HT-29 (cell line): Measurements from ENCODE around the gene NKX1-2. TPM values are rescaled to one million over a fixed set of nuclear protein-coding genes. Genes with fewer than 3 reads are reported as not detected.

Experiments
- DNase-seq: peaks from one replicate; pipeline ENCODE4 v3.0.0-alpha.2; 2015; ENCODE audit warnings: low spot score
- total RNA-seq: library from RNA; depleted of rRNA; stranded (reverse); fragments of >200 nt; shearing (Covaris generic); gene quantifications from 2 replicates; pipeline ENCODE4 v1.2.3, GENCODE V29; 2014

Gene NKX1-2
- total RNA-seq, 1 experiment from 2014 or later, result not detected

- peak; percentile 46 for DNase-seq
These were observed 26.3 kb upstream of the NKX1-2 start for GRCh38 chr10:124476043-124476725.

- DNase-seq, result no peak
These were observed 24.8 kb upstream of the NKX1-2 start for GRCh38 chr10:124474514-124475070.

DNA sequence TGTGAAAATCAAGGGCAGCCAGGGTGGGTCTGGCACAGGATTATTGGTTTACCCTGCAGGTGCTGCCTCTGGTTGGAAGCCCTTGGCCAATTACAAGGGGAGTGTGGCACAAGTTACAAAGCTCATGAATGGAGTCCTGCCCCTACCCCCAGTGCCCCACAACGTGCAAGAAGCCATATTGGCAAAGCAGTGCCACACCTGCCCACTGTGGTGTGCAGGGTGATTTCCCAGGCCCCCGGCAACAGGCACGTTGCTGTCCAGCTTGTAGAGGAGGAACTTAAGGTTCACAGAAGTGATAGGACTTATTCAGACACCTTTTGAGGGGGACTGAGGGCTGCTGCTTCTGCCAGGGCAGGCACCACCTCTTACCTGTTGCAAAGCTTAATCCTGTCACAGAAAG, 23.2 kb upstream of the NKX1-2 start:
- no peak for DNase-seq

DNA sequence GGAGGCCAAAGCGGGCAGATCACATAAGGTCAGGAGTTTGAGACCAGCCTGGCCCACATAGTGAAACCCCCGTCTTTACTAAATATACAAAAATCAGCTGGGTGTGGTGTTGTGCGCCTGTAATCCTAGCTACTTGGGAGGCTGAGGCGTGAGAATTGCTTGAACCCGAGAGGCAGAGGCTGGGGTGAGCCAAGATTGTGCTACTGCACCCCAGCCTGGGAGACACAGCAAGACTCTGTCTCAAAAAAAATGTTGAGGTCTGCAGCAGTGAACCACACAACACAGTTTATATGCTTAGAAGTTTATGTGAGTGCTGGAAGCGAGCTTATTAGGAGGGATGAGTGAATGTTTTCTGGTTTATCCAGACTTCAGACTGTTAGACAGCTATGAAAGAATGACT, 22.2 kb upstream of the NKX1-2 start:
- DNase-seq, result no peak

DNA sequence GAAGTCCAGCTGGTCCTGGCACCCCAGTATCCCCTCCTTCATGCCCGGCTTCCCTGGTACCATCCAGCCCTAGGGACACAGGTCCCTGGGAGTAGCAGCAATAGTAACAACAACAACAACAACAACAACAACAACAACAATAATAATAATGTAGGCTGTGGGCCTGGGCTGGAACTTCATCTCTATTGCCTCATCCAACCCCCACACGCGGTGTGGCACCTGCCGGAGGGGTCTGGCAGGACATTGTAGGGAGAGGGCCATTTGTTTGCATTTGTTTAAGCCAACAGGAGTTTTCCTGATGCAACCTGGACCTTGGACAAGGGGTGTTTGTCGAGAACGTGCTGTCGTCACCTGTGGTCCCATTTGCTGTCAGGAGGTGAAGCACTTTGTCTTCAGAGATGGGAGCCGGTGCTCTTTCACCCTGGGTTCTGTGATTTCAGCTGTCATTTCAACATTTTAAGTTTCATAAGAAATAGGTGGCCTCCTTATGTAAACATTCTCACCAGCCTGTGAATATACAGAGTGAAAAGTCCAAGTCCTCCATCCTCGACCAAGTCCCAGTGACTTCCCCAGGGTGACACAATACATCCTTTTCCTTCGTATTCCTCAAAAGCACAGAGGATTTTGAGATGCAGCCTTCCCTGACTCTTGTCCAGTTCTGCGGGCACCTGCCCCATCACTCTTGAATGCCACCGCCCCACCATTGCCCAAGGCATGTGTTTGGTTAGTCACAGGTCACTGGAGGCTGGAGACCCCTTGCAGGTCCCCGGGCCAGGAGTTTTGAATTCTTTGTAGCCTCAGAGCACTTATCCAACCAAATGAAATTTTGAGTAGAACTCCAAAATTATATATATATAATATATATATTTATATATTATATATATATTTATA, 21.0 kb upstream of the NKX1-2 start:
- DNase-seq, result peak; percentile 17

- no peak for DNase-seq
These were observed 20.2 kb upstream of the NKX1-2 start for GRCh38 chr10:124469956-124470484.

DNA sequence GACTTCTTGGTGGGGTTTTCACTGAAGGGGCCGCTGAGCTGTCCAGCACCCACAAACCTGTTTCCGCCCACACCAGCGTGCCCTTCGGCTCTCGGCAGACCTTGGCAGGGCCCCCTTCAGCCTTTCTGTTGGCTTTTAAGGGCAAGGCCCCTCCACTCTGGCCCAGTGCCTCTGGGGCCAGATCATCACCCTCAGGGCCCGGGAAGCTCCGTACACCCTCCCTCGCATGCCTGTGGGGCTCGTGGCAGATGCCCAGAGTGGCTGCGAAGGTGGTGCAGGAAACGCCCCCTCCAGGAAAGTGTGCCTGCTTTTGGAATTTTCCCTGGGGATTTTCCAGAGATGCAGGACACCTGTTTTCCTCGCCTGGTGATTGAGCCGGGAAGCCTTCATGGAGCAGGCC, 18.8 kb upstream of the NKX1-2 start:
- DNase-seq, result no peak

DNA sequence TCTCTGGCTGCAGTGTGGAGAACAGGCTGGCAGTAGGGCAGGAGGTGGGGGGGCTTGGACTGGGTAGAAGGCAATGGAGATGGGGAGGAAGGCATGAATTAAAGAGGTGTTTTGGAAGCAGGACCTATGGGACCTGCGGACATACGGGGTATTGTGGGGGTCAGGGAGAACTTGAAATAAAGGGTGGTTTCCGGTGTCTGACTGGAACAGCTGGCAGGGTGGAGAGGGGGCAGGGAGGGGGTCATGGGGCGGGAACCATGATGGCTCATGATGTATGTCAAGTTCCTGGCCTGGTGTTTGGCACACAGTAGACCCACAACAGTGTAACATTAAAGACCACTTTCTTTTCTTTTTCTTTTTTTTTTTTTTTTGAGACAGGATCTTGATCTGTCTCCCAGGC, 17.3 kb upstream of the NKX1-2 start:
- no peak for DNase-seq

DNA sequence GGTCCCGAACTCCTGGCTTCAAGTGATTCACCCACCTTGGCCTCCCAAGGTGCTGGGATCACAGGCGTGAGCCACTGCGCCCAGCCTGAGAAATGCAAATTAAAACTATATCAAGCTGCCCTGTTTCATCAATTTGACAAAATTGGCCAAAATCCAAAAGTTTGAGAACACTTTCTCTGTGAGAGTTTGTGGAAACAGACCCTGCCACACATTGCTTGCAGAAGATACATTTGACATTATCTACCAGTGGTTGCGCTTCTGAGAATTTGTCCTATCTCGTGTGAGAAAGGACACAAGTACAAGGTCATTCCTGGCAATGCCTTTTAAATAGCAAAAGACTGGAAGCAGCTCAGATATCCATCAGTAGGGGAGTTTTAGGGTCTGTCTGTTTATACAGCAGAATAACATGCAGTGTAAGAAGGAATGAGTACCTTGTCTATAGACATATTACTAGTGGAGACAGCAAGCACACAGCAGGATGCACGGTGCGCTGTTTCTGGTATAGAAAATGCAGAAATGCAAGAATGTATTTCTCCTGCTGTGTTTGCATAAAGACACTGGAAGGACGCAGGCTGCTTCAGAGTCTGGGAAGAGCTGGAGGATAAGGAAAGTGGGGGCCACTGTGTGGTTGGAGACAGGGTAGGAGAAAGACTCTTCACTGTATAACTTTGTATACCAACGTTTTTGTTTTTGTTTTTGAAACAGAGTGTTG, 16.1 kb upstream of the NKX1-2 start:
- no peak for DNase-seq

- no peak for DNase-seq
These were observed 15.4 kb upstream of the NKX1-2 start for GRCh38 chr10:124465003-124465776.

DNA sequence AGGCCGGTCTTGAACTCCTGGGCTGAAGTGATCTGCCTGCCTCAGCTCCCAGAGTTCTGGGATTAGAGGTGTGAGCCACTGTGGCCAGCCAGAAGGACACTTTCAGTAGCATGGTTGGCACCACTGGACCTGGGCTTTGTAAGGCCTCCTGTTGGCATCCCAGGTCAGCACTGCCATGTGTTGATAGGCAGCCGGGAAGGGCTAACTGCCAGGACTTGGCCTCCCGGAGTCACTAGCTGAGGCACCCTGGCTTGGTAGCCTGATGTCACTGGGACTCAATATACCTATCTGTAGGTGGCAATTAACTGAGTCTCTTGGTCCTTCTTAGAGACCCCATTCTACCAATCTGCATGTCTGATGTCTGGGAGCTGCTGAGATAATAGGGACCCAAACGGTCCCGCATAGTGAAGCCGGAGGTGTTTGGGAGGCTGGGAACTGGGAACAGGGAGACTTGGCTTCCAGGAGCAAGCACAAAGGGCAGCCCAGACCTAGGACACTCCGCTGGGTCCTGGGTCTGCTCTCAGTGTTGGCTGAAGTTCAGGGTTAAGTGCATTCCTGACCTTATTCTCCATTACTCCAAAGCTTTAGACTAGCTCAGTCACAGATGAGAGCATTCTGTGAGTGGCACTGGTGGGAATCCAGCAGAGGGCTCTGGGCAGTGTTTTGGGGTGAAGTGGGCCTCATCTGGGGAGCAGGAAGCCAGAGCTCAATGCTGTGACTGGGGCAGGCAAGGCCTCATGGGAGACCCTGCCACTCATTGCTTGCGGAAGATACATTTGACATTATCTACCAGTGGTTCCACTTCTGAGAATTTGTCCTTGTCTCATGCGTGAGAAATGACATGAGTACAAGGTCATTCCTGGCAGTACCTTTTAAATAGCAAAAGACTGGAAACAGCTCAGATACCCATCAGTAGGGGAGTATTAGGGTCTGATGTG, 14.5 kb upstream of the NKX1-2 start:
- DNase-seq, result no peak

DNA sequence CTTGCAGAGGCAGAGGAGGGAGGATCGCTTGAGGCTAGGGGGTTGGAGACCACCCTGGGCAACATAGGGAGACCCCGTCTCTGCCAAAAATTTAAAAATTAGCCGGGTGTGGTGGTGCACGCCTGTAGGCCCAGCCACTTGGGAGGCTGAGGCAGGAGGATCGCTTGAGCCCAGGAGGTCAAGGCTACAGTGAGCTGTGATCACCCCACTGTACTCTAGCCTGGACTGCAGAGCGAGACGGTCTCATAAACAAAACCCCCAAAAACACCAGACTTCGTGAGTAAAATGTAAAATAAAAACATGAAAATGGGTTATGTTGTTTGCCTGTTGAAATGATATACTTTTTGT, 12.5 kb upstream of the NKX1-2 start:
- no peak for DNase-seq

- DNase-seq, result peak; percentile 79
These were observed 12.0 kb upstream of the NKX1-2 start, which contains the start of gene LHPP for GRCh38 chr10:124461642-124462347. Gene LHPP, plus strand, starts transcription at chr10:124461823. Its CDS starts 40 bp downstream, at chr10:124461863.

DNA sequence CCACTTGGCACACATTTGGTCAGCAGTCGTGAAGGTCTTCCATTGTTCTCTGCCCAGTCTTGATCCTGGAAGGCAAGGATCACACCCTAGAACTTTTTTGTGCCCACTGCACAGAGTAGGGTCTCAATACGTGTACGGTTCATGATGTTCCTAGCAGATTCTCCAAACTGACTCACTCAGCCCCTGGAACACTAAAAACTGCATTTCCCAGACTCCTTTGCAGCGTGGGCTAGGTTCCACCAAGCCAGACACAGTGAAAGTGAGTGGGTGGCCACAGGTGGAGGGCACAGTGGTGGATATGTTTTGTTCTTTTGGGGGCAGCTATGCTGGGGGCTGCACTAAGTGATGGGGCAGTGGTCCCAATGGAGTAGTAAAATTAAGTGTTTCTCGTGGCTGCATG, 10.3 kb upstream of the NKX1-2 start:
- no peak for DNase-seq

- DNase-seq, result no peak
These were observed 9.6 kb upstream of the NKX1-2 start for GRCh38 chr10:124459395-124459794.

GRCh38 chr10:124458889-124459288, 9.1 kb upstream of the NKX1-2 start:
- DNase-seq, result no peak

DNA sequence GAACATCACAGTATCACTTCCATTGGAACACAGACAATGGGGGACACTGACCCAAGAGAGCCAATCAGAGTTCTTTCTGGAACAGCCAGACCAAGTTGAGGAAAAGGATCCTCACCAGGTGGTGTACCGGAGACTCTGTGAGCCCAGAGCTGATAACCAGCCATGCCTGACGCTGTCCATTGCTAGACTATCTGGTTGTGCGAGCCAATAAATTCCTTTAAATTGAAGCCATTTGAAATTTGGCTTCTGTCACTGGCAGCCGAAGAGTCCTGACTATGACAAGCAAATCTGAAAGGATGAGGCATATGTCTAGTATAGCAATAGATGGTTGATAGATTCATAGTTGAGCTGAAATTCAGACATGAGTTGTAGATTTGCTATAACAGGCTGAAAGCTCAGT, 8.6 kb upstream of the NKX1-2 start:
- no peak for DNase-seq

GRCh38 chr10:124455441-124455840, 5.6 kb upstream of the NKX1-2 start:
- no peak for DNase-seq

DNA sequence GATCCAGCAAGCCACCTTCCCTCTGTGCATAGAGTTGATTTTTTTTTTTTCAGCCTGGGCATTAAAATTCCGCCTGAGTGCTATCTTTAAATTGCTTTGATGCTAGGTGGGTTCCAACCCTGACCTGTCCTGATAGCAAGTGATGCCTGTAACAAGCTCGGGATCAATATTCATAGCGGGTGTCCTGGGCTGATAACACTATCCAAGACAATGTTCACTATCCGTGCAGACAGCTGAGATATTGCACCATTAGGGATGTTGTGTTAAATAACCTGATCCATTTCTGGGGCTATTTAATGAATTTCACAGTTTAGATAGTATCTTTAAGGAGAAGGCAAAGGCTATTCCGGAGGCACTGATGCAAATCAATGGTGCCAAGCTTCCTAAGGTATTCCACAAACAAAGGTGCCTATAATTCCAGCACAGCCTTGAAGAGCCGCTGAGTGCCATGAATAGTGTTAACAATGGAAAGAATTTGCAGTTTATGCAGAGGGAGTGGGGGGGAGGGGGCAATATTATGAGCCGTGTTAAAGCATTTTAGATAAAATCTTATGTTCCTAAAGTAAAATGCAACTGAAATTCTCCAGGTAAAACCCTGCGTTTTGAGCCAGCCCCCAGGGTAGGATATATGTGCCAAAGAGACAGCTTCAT, 4.2 kb upstream of the NKX1-2 start:
- DNase-seq, result no peak
